MM.1S (cell line): ENCODE data around the gene MLH3.

ENCODE experiments used
- EZH2 ChIP-seq: fragments of 300-600 bp; sonication (generic); optimal IDR thresholded peaks from 2 replicates; pipeline ENCODE3; 2017; ENCODE audit warnings: low read depth, mild to moderate bottlenecking, antibody characterized with exemption, low read length, mixed read lengths
- TF ChIP-seq, protein P1 (sequence below): fragments of 300-600 bp; sonication (generic); IDR thresholded peaks from 2 replicates; pipeline ENCODE4 v1.5.1; 2016; ENCODE audit warnings: antibody characterized with exemption, low read length, mixed read lengths

DNA sequence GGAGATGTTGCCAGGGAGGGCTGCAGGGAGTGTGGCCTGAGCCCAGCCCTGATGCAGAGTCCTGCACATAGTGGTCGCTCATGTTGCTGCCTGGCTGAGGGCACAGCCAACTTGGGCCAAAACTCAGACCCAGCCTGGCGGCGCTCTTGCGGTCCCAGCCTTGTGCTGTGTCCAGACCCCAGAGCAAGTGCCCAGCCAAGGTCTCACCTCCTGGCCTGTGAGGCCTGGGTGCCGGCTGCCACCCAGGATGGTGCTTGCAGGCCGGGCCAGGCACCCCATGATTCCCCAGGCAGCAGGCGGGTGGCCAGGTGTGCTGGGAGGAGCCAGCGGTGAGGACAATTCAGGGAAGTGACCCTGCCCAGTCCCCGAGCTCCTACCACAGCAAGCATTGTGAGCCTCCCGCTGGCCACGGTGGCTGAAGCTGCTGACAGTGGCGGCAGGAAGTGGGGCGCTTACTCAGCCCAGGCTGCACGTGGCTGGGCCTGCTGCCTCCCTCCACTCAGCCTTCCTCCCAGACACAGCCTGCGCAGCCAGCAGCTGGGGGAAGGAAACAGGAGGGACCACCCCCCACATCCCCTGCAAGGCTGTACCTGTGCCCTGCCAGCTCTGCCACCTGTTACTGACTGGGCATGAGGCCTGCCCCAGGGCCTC, 78.1 kb downstream of the MLH3 start:
- TF ChIP-seq, protein P1, sequence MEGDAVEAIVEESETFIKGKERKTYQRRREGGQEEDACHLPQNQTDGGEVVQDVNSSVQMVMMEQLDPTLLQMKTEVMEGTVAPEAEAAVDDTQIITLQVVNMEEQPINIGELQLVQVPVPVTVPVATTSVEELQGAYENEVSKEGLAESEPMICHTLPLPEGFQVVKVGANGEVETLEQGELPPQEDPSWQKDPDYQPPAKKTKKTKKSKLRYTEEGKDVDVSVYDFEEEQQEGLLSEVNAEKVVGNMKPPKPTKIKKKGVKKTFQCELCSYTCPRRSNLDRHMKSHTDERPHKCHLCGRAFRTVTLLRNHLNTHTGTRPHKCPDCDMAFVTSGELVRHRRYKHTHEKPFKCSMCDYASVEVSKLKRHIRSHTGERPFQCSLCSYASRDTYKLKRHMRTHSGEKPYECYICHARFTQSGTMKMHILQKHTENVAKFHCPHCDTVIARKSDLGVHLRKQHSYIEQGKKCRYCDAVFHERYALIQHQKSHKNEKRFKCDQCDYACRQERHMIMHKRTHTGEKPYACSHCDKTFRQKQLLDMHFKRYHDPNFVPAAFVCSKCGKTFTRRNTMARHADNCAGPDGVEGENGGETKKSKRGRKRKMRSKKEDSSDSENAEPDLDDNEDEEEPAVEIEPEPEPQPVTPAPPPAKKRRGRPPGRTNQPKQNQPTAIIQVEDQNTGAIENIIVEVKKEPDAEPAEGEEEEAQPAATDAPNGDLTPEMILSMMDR: no peak
- no peak for TF ChIP-seq EZH2
